ENCODE results near the gene MRPS31. TPM values are rescaled to one million over a fixed set of nuclear protein-coding genes. Genes with fewer than 3 reads are reported as not detected.

Gene MRPS31
- total and polyA plus RNA-seq, 4 donors: 17.0 to 43.6 (median 25.7) TPM

- Histone ChIP-seq H3K36me3 (ENCODE audit: control insufficient read depth in 4 of 4, insufficient read depth in 4 of 4, low read length in 4 of 4) (no peaks in the 10 kb centered on the region), H3K9ac (ENCODE audit: insufficient read depth in 1 of 2, low read length in 2 of 2) (peak overlapping the region in 1 of 2 donors; percentile 7), H3K9me3 (ENCODE audit: control insufficient read depth in 4 of 4, insufficient read depth in 3 of 4, low read length in 3 of 4) (no peaks in the 10 kb centered on the region), H3K27me3 (ENCODE audit: control insufficient read depth in 3 of 3, insufficient read depth in 3 of 3, low read length in 2 of 3) (no peaks in the 10 kb centered on the region), H3K27ac (ENCODE audit: low read depth in 1 of 2, low read length in 1 of 2) (no peak overlapping the region), H3K4me3 (no peak overlapping the region), H3K4me1 (ENCODE audit: control insufficient read depth in 5 of 5, insufficient read depth in 5 of 5, low read length in 5 of 5) (peaks cover 0 to 6% (median 0%) of the 10 kb centered on the region in 5 donors)
- ATAC-seq (ENCODE audit: insufficient read depth, low FRiP score) (no peak), DNase-seq (peak in 2 of 3 donors; percentile 59 to 68)
- WGBS, 2 donors: 53 to 57% methylated on average over 11 of the region's 11 CpGs
- peak; percentile 42 for TF ChIP-seq CTCF (IDR thresholded peaks at IDR 0.05; ENCODE audit: control extremely low read depth, extremely low read depth)
Measured at GRCh38 chr13:40682449-40683240, 88.3 kb downstream of the MRPS31 start.

DNA sequence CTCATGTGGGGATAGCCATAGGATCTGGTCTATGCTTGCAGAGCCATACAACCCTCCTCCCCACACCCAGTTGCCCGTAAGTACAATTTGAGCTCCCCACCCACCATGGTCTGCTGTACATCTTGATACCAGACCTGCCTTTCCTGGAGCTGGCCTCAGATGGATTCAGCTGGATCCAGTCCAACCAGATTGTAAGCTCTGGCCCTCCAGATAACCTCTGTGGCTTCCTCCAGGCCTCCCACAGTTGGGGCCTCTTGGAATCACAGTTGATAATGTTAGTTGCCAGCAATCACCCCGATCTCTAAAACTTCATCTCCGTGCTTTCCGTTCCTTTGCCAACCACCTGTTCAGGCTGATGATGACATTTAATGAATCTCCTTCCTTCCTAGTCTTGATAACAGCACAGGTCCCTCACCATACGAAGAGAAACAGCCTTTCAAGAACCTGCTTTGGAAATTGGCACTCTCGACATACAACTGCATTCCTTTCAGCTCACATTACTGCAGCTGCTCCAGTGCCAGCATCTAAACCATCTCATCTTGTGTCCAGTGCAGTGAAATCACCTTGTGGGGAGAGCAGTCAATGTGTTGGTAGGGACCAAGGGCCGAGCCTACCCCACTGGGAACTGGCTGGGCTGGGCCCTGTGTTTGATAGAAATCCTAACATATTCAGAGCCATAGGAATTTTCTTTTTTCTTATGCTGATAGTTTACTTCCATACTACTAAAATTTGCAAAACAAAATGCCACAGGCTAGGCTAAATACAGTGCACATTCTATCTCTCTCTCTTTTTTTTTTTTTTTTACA, 89.4 kb downstream of the MRPS31 start:
- Histone ChIP-seq H3K27ac (ENCODE audit: low read depth in 1 of 2, low read length in 1 of 2) (no peak overlapping the region), H3K27me3 (ENCODE audit: control insufficient read depth in 3 of 3, insufficient read depth in 3 of 3, low read length in 2 of 3) (no peaks in the 10 kb centered on the region), H3K9me3 (ENCODE audit: control insufficient read depth in 4 of 4, insufficient read depth in 3 of 4, low read length in 3 of 4) (no peaks in the 10 kb centered on the region), H3K36me3 (ENCODE audit: control insufficient read depth in 4 of 4, insufficient read depth in 4 of 4, low read length in 4 of 4) (no peaks in the 10 kb centered on the region), H3K4me3 (no peak overlapping the region), H3K9ac (ENCODE audit: insufficient read depth in 1 of 2, low read length in 2 of 2) (no peak overlapping the region), H3K4me1 (ENCODE audit: control insufficient read depth in 5 of 5, insufficient read depth in 5 of 5, low read length in 5 of 5) (peaks cover 0 to 6% (median 0%) of the 10 kb centered on the region in 5 donors)
- DNase-seq (peak in 1 of 3 donors; percentile 31), ATAC-seq (ENCODE audit: insufficient read depth, low FRiP score) (no peak)
- WGBS, 2 donors: 33 to 42% methylated on average over 7 of the region's 7 CpGs
- no peak for TF ChIP-seq CTCF (IDR thresholded peaks at IDR 0.05; ENCODE audit: control extremely low read depth, extremely low read depth)

DNA sequence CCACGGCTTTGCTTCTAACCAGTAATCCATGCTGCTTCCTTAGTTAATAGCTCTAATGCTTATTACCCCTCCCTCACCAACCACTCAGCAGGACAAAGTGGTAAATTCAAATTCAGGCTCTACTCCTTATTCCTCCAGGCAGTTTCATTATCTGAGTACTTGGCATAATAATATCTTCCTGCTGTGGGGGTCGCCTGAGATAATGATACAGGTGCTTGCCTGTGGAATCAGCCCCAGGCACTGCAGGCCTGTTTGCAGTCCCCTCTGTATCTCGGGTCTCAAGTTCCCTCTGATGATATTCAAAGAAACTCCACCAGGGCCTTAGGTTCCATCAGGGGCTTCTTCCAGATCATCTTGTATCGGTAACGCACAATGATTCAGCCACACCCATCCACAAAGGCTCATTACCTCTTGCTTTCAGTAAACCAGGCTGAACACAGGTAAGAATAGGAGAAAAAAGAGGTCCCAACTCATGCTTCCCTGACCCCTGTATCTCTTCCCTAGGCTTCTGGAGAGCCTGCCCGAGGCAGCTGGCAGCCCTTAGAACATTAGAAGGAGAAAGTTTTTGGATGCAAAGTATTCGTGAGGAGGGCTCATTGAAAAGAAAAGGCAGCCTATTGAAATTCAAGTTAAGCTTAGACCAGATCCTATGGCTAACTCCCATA, 90.2 kb downstream of the MRPS31 start:
- H3K27me3 ChIP-seq (ENCODE audit: control insufficient read depth in 3 of 3, insufficient read depth in 3 of 3, low read length in 2 of 3): no peaks in the 10 kb centered on the region
- 85% methylated on average over 7 of the region's 7 CpGs for WGBS, 2 donors

More for the DNA sequence above, 90.2 kb downstream of the MRPS31 start:
- no peak for DNase-seq
- Histone ChIP-seq H3K4me1 (ENCODE audit: control insufficient read depth in 5 of 5, insufficient read depth in 5 of 5, low read length in 5 of 5) (peaks cover 0 to 6% (median 0%) of the 10 kb centered on the region in 5 donors), H3K27ac (ENCODE audit: low read depth in 1 of 2, low read length in 1 of 2) (no peak overlapping the region), H3K4me3 (no peak overlapping the region), H3K36me3 (ENCODE audit: control insufficient read depth in 4 of 4, insufficient read depth in 4 of 4, low read length in 4 of 4) (no peaks in the 10 kb centered on the region), H3K9me3 (ENCODE audit: control insufficient read depth in 4 of 4, insufficient read depth in 3 of 4, low read length in 3 of 4) (no peaks in the 10 kb centered on the region), H3K9ac (ENCODE audit: insufficient read depth in 1 of 2, low read length in 2 of 2) (no peak overlapping the region)
- no peak for TF ChIP-seq CTCF (IDR thresholded peaks at IDR 0.05; ENCODE audit: control extremely low read depth, extremely low read depth)
- ATAC-seq (ENCODE audit: insufficient read depth, low FRiP score): no peak

Data from lung (tissue), 12 donors.